ENCODE data around the gene C2CD3. TPM values are rescaled to one million over a fixed set of nuclear protein-coding genes. Genes with fewer than 3 reads are reported as not detected.
A peak's percentile ranks its signal among the peaks of the same experiment; 100 is the strongest.

C2CD3 gene
- total and polyA plus RNA-seq, 2 donors (not counting 1 experiment from before 2014, with no cell fraction given): 5.8 to 8.3 TPM

- no peak overlapping the region for H3K9ac ChIP-seq (ENCODE audit: insufficient read depth, low read length)
- no peaks in the 10 kb centered on the region for H3K36me3 ChIP-seq (ENCODE audit: control insufficient read depth, insufficient read depth, low read length)
- H2AFZ ChIP-seq (ENCODE audit: low read length): no peak overlapping the region
- H3K27ac ChIP-seq (ENCODE audit: insufficient read depth, low read length): no peak overlapping the region
- H4K20me1 ChIP-seq (ENCODE audit: control insufficient read depth, extremely low read depth, insufficient read depth, low read length): no peaks in the 10 kb centered on the region
- H3K27me3 ChIP-seq (ENCODE audit: control insufficient read depth, insufficient read depth, low read length): no peaks in the 10 kb centered on the region
- peak; percentile 47 to 66 for DNase-seq (ENCODE audit: low read depth in 2 of 2)
- H3K4me3 ChIP-seq (replicated peaks in 1 of 4; ENCODE audit: control extremely low read depth in 1 of 4, insufficient read depth in 1 of 4, low read depth in 3 of 4, low read length in 4 of 4): no peak overlapping the region
- no peak overlapping the region for H3K4me2 ChIP-seq (ENCODE audit: extremely low read depth, insufficient read depth, low read length)
- H3K79me2 ChIP-seq (ENCODE audit: control insufficient read depth, insufficient read depth, low read length): no peaks in the 10 kb centered on the region
- TF ChIP-seq CTCF (conservative IDR thresholded peaks at IDR 0.05 in 1 of 2, IDR thresholded peaks at IDR 0.05 in 1 of 2; ENCODE audit: low read depth in 1 of 2, low read length in 2 of 2) (no peak), EZH2 (IDR thresholded peaks at IDR 0.05; ENCODE audit: low read length, missing control alignments) (no peak)
- peaks cover 8% of the 10 kb centered on the region for H3K4me1 ChIP-seq (ENCODE audit: control insufficient read depth, extremely low read depth, insufficient read depth, low read length)
- H3K9me3 ChIP-seq (ENCODE audit: control insufficient read depth, insufficient read depth, low read depth, low read length): no peaks in the 10 kb centered on the region
These were observed 35.5 kb downstream of the C2CD3 start for GRCh38 chr11:74135127-74135840.

GRCh38 chr11:74134661-74135060 is 36.1 kb downstream of the C2CD3 start:
- H3K9me3 ChIP-seq (ENCODE audit: control insufficient read depth, insufficient read depth, low read depth, low read length): no peaks in the 10 kb centered on the region
- H3K27me3 ChIP-seq (ENCODE audit: control insufficient read depth, insufficient read depth, low read length): no peaks in the 10 kb centered on the region
- H3K9ac ChIP-seq (ENCODE audit: insufficient read depth, low read length): no peak overlapping the region
- no peak overlapping the region for H3K27ac ChIP-seq (ENCODE audit: insufficient read depth, low read length)
- peaks cover 7% of the 10 kb centered on the region for H3K4me1 ChIP-seq (ENCODE audit: control insufficient read depth, extremely low read depth, insufficient read depth, low read length)
- no peaks in the 10 kb centered on the region for H3K36me3 ChIP-seq (ENCODE audit: control insufficient read depth, insufficient read depth, low read length)
- DNase-seq (ENCODE audit: low read depth in 2 of 2): no peak
- no peak overlapping the region for H3K4me3 ChIP-seq (replicated peaks in 1 of 4; ENCODE audit: control extremely low read depth in 1 of 4, insufficient read depth in 1 of 4, low read depth in 3 of 4, low read length in 4 of 4)
- no peaks in the 10 kb centered on the region for H4K20me1 ChIP-seq (ENCODE audit: control insufficient read depth, extremely low read depth, insufficient read depth, low read length)
- TF ChIP-seq EZH2 (IDR thresholded peaks at IDR 0.05; ENCODE audit: low read length, missing control alignments) (no peak), CTCF (conservative IDR thresholded peaks at IDR 0.05 in 1 of 2, IDR thresholded peaks at IDR 0.05 in 1 of 2; ENCODE audit: low read depth in 1 of 2, low read length in 2 of 2) (no peak)
- H3K79me2 ChIP-seq (ENCODE audit: control insufficient read depth, insufficient read depth, low read length): no peaks in the 10 kb centered on the region
- H3K4me2 ChIP-seq (ENCODE audit: extremely low read depth, insufficient read depth, low read length): no peak overlapping the region
- no peak overlapping the region for H2AFZ ChIP-seq (ENCODE audit: low read length)

GRCh38 chr11:74133436-74133835 is 37.4 kb downstream of the C2CD3 start:
- TF ChIP-seq CTCF (conservative IDR thresholded peaks at IDR 0.05 in 1 of 2, IDR thresholded peaks at IDR 0.05 in 1 of 2; ENCODE audit: low read depth in 1 of 2, low read length in 2 of 2): no peak
- TF ChIP-seq EZH2 (IDR thresholded peaks at IDR 0.05; ENCODE audit: low read length, missing control alignments): no peak
- Histone ChIP-seq H3K9me3 (ENCODE audit: control insufficient read depth, insufficient read depth, low read depth, low read length) (no peaks in the 10 kb centered on the region), H3K4me1 (ENCODE audit: control insufficient read depth, extremely low read depth, insufficient read depth, low read length) (peaks cover 4% of the 10 kb centered on the region), H3K79me2 (ENCODE audit: control insufficient read depth, insufficient read depth, low read length) (no peaks in the 10 kb centered on the region), H3K27ac (ENCODE audit: insufficient read depth, low read length) (no peak overlapping the region), H3K36me3 (ENCODE audit: control insufficient read depth, insufficient read depth, low read length) (no peaks in the 10 kb centered on the region), H4K20me1 (ENCODE audit: control insufficient read depth, extremely low read depth, insufficient read depth, low read length) (no peaks in the 10 kb centered on the region), H3K4me2 (ENCODE audit: extremely low read depth, insufficient read depth, low read length) (no peak overlapping the region), H3K4me3 (replicated peaks in 1 of 4; ENCODE audit: control extremely low read depth in 1 of 4, insufficient read depth in 1 of 4, low read depth in 3 of 4, low read length in 4 of 4) (no peak overlapping the region), H3K27me3 (ENCODE audit: control insufficient read depth, insufficient read depth, low read length) (no peaks in the 10 kb centered on the region), H3K9ac (ENCODE audit: insufficient read depth, low read length) (no peak overlapping the region), H2AFZ (ENCODE audit: low read length) (no peak overlapping the region)
- no peak for DNase-seq (ENCODE audit: low read depth in 2 of 2)
